Sigmoid colon (tissue), 7 donors: ENCODE data around the gene IFNL1. TPM values are rescaled to one million over a fixed set of nuclear protein-coding genes. Genes with fewer than 3 reads are reported as not detected.

ENCODE experiments used
- DNase-seq: peaks from one replicate; pipeline ENCODE4 v3.0.0-alpha.2; 2019
- H3K27ac ChIP-seq, 4 donors: fragments of 200-600 bp; sonication (generic); one replicate each; pipeline ENCODE4 v1.5.1; 2016 to 2019; ENCODE audit warnings: mild to moderate bottlenecking in 1 of 4
- H3K27me3 ChIP-seq, 3 donors: fragments of 200-600 bp; sonication (generic); one replicate each; pipeline ENCODE4 v1.5.1; 2019; ENCODE audit warnings: mild to moderate bottlenecking in 1 of 3
- H3K36me3 ChIP-seq, 4 donors: fragments of 200-600 bp; sonication (generic); one replicate each; pipeline ENCODE4 v1.5.1; 2016 to 2019
- H3K4me1 ChIP-seq, 4 donors: fragments of 200-600 bp; sonication (generic); one replicate each; pipeline ENCODE4 v1.5.1; 2017 to 2019
- H3K4me3 ChIP-seq, 4 donors: fragments of 200-600 bp; sonication (generic); one replicate each; pipeline ENCODE4 v1.5.1; 2017 to 2019; ENCODE audit warnings: mild to moderate bottlenecking in 2 of 4, moderate library complexity in 1 of 4
- H3K9me3 ChIP-seq, 4 donors: fragments of 200-600 bp in 3 of 4; sonication (generic) in 3 of 4; one replicate each; pipeline versions ENCODE4 v1.5.1 to v1.6.1; 2013 to 2019
- EP300 ChIP-seq, 4 donors: sonication (generic); formaldehyde crosslinking; IDR thresholded peaks; one replicate each; pipeline ENCODE4 v1.6.1; 2017; ENCODE audit warnings: antibody characterized with exemption in 4 of 4
- POLR2A ChIP-seq, 2 donors: fragments of 450-650 bp; IDR thresholded peaks; one replicate each; pipeline ENCODE4 v1.6.1; 2016; ENCODE audit warnings: antibody characterized with exemption in 2 of 2, mild to moderate bottlenecking in 2 of 2, moderate library complexity in 2 of 2
- POLR2AphosphoS5 ChIP-seq, 4 donors: sonication (generic); formaldehyde crosslinking; IDR thresholded peaks; one replicate each; pipeline ENCODE4 v1.6.1; 2017; ENCODE audit warnings: antibody characterized with exemption in 4 of 4
- WGBS, 2 donors: extraction: QIAGEN DNeasy Blood & Tissue Kit; methylation state at CpG; one replicate each; pipeline ENCODE4 v1.1.7; 2013; 5-methylcytosine and 5-hydroxymethylcytosine counted together
- intact Hi-C: fragments of 100-400 bp; cut with DNase I; formaldehyde crosslinking; loops from one replicate; pipeline ENCODE4 v1.15.1; 2023
- polyA plus RNA-seq, 3 donors: library from polyadenylated mRNA; stranded (reverse); fragments of 200-250 nt; gene quantifications; one replicate each; pipeline ENCODE4 v1.2.3, GENCODE V29; 2013
- small RNA-seq, 3 donors: library from RNA; depleted of rRNA; stranded (forward); fragments of <200 nt; gene quantifications; one replicate each; pipeline ENCODE3, GENCODE V24; 2016
- total RNA-seq, 4 donors: library from RNA; depleted of rRNA; stranded (reverse); fragments of >200 nt; gene quantifications; one replicate each; pipeline ENCODE4 v1.1.0, GENCODE V29; 2016
- TF ChIP-seq, protein P1 (sequence below), 4 experiments: fragments of 450-650 bp in 3 of 4; fragments of 200-600 bp in 1 of 4; IDR thresholded peaks; one replicate each; pipeline ENCODE4 v1.5.1; 2016 to 2019; ENCODE audit warnings: antibody characterized with exemption in 4 of 4, mild to moderate bottlenecking in 3 of 4, moderate library complexity in 2 of 4
- donor health status: healthy with polysubstance abuse.
- donor health status: Bipolar disorder and iron deficiency.
- donor health status: healthy.

Gene IFNL1
- total and polyA plus RNA-seq, 7 donors: 0.09 TPM; not detected in 6

- DNase-seq: no peak
- peaks cover 0 to 65% (median 56%) of the 10 kb centered on the region in 4 donors for H3K4me1 ChIP-seq
- TF ChIP-seq EP300 (IDR thresholded peaks at IDR 0.05) (no peak), POLR2AphosphoS5 (IDR thresholded peaks at IDR 0.05) (no peak), POLR2A (IDR thresholded peaks at IDR 0.05) (no peak)
- TF ChIP-seq, protein P1, sequence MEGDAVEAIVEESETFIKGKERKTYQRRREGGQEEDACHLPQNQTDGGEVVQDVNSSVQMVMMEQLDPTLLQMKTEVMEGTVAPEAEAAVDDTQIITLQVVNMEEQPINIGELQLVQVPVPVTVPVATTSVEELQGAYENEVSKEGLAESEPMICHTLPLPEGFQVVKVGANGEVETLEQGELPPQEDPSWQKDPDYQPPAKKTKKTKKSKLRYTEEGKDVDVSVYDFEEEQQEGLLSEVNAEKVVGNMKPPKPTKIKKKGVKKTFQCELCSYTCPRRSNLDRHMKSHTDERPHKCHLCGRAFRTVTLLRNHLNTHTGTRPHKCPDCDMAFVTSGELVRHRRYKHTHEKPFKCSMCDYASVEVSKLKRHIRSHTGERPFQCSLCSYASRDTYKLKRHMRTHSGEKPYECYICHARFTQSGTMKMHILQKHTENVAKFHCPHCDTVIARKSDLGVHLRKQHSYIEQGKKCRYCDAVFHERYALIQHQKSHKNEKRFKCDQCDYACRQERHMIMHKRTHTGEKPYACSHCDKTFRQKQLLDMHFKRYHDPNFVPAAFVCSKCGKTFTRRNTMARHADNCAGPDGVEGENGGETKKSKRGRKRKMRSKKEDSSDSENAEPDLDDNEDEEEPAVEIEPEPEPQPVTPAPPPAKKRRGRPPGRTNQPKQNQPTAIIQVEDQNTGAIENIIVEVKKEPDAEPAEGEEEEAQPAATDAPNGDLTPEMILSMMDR (IDR thresholded peaks at IDR 0.05): no peak
- WGBS, 2 donors: 87 to 94% methylated on average over 4 of the region's 4 CpGs
- H3K36me3 ChIP-seq: peaks cover 0 to 43% (median 3%) of the 10 kb centered on the region in 4 donors
- no peaks in the 10 kb centered on the region for H3K9me3 ChIP-seq
- H3K27ac ChIP-seq: peak overlapping the region in 1 of 4 donors; percentile 1
- intact Hi-C loops: no loop called here
- H3K27me3 ChIP-seq: no peaks in the 10 kb centered on the region
- H3K4me3 ChIP-seq: no peak overlapping the region
Measured at GRCh38 chr19:39347332-39348164, 51.3 kb downstream of the IFNL1 start.

Small RNA genes within 50 kb of the gene (small RNA-seq; reads per million reads assigned to genes)
- gene AC011445.2: 0 to 0.51 (median 0.24) reads per million in 3 donors

Other genes with a start within 250 kb of the IFNL1 start
- gene ACP7, start 212.0 kb upstream of the IFNL1 start, total RNA-seq: not detected
- gene ACP7, start 212.0 kb upstream of the IFNL1 start, polyA plus RNA-seq: not detected
- 10 to 100 TPM in 2 of 4 donors, 1 to 10 TPM in 2; 6.2 to 27.1 (median 9.3) TPM for gene PAK4, start 170.6 kb upstream of the IFNL1 start, total RNA-seq
- gene PAK4, start 170.6 kb upstream of the IFNL1 start, polyA plus RNA-seq: 10 to 100 TPM; 42.1 to 62.0 (median 45.0) TPM
- under 1 TPM in 1 of 4 donors, not detected in 3; 0.41 TPM for gene NCCRP1, start 99.4 kb upstream of the IFNL1 start, total RNA-seq
- under 1 TPM in 2 of 3 donors, not detected in 1; 0.52 to 0.60 TPM for gene NCCRP1, start 99.4 kb upstream of the IFNL1 start, polyA plus RNA-seq
- gene SYCN, start 92.1 kb upstream of the IFNL1 start, total RNA-seq: not detected
- gene SYCN, start 92.1 kb upstream of the IFNL1 start, polyA plus RNA-seq: not detected
- not detected for gene IFNL3, start 51.4 kb upstream of the IFNL1 start, total RNA-seq
- under 1 TPM in 1 of 3 donors, not detected in 2; 0.22 TPM for gene IFNL3, start 51.4 kb upstream of the IFNL1 start, polyA plus RNA-seq
- not detected for gene IFNL4, start 47.6 kb upstream of the IFNL1 start, total RNA-seq
- not detected for gene IFNL4, start 47.6 kb upstream of the IFNL1 start, polyA plus RNA-seq
- gene IFNL2, start 28.0 kb upstream of the IFNL1 start, total RNA-seq: not detected
- gene IFNL2, start 28.0 kb upstream of the IFNL1 start, polyA plus RNA-seq: not detected
- gene LRFN1, start 24.5 kb downstream of the IFNL1 start, total RNA-seq: 1 to 10 TPM in 3 of 4 donors, under 1 TPM in 1; 0.82 to 1.8 (median 1.2) TPM
- 1 to 10 TPM in 1 of 3 donors, under 1 TPM in 2; under 0.01 to 1.0 (median 0.23) TPM for gene LRFN1, start 24.5 kb downstream of the IFNL1 start, polyA plus RNA-seq
- gene GMFG, start 39.6 kb downstream of the IFNL1 start, total RNA-seq: 10 to 100 TPM in 1 of 4 donors, 1 to 10 TPM in 3; 5.3 to 23.1 (median 8.6) TPM
- gene GMFG, start 39.6 kb downstream of the IFNL1 start, polyA plus RNA-seq: 10 to 100 TPM; 37.2 to 98.6 (median 56.5) TPM
- 10 to 100 TPM; 37.8 to 83.6 (median 65.4) TPM for gene SAMD4B, start 46.0 kb downstream of the IFNL1 start, total RNA-seq
- gene SAMD4B, start 46.0 kb downstream of the IFNL1 start, polyA plus RNA-seq: 10 to 100 TPM; 28.4 to 79.4 (median 38.4) TPM
- 10 to 100 TPM; 37.5 to 51.8 (median 43.5) TPM for gene PAF1, start 94.7 kb downstream of the IFNL1 start, total RNA-seq
- gene PAF1, start 94.7 kb downstream of the IFNL1 start, polyA plus RNA-seq: 10 to 100 TPM; 28.2 to 40.5 (median 37.2) TPM
- 10 to 100 TPM; 25.2 to 44.6 (median 33.7) TPM for gene MED29, start 95.0 kb downstream of the IFNL1 start, total RNA-seq
- gene MED29, start 95.0 kb downstream of the IFNL1 start, polyA plus RNA-seq: 10 to 100 TPM; 22.8 to 33.5 (median 31.0) TPM
- 100 to 1,000 TPM in 3 of 4 donors, 10 to 100 TPM in 1; 78.1 to 320 (median 190) TPM for gene ZFP36, start 110.4 kb downstream of the IFNL1 start, total RNA-seq
- 100 to 1,000 TPM; 112 to 298 (median 228) TPM for gene ZFP36, start 110.4 kb downstream of the IFNL1 start, polyA plus RNA-seq
- 10 to 100 TPM in 3 of 4 donors, 1 to 10 TPM in 1; 8.2 to 28.8 (median 12.5) TPM for gene PLEKHG2, start 116.3 kb downstream of the IFNL1 start, total RNA-seq
- 10 to 100 TPM in 1 of 3 donors, under 1 TPM in 2; 0.60 to 14.9 (median 0.69) TPM for gene PLEKHG2, start 116.3 kb downstream of the IFNL1 start, polyA plus RNA-seq
- gene RPS16, start 139.5 kb downstream of the IFNL1 start, total RNA-seq: 1,000 to 10,000 TPM; 1,648 to 4,043 (median 3,423) TPM
- 1,000 to 10,000 TPM; 2,119 to 4,564 (median 2,918) TPM for gene RPS16, start 139.5 kb downstream of the IFNL1 start, polyA plus RNA-seq
- 100 to 1,000 TPM in 2 of 4 donors, 10 to 100 TPM in 2; 72.1 to 104 (median 89.1) TPM for gene SUPT5H, start 149.2 kb downstream of the IFNL1 start, total RNA-seq
- 100 to 1,000 TPM in 1 of 3 donors, 10 to 100 TPM in 2; 52.3 to 112 (median 67.5) TPM for gene SUPT5H, start 149.2 kb downstream of the IFNL1 start, polyA plus RNA-seq
- 10 to 100 TPM; 42.1 to 54.4 (median 46.8) TPM for gene TIMM50, start 184.4 kb downstream of the IFNL1 start, total RNA-seq
- 10 to 100 TPM; 26.4 to 54.9 (median 37.9) TPM for gene TIMM50, start 184.4 kb downstream of the IFNL1 start, polyA plus RNA-seq
- gene DLL3, start 202.5 kb downstream of the IFNL1 start, total RNA-seq: under 1 TPM in 1 of 4 donors, not detected in 3; 0.36 TPM
- gene DLL3, start 202.5 kb downstream of the IFNL1 start, polyA plus RNA-seq: under 1 TPM in 1 of 3 donors, not detected in 2; 0.17 TPM
- not detected for gene SELENOV, start 218.7 kb downstream of the IFNL1 start, total RNA-seq
- not detected for gene SELENOV, start 218.7 kb downstream of the IFNL1 start, polyA plus RNA-seq
- gene EID2B, start 236.4 kb downstream of the IFNL1 start, total RNA-seq: 1 to 10 TPM; 3.9 to 7.7 (median 5.3) TPM
- 1 to 10 TPM in 2 of 3 donors, under 1 TPM in 1; 0.46 to 2.0 (median 1.8) TPM for gene EID2B, start 236.4 kb downstream of the IFNL1 start, polyA plus RNA-seq
- gene EID2, start 243.8 kb downstream of the IFNL1 start, total RNA-seq: 10 to 100 TPM in 3 of 4 donors, 1 to 10 TPM in 1; 9.7 to 16.4 (median 13.2) TPM
- 10 to 100 TPM in 1 of 3 donors, 1 to 10 TPM in 2; 7.6 to 10.7 (median 8.4) TPM for gene EID2, start 243.8 kb downstream of the IFNL1 start, polyA plus RNA-seq